Left renal pelvis (tissue), 4 donors: ENCODE measurements around the gene CACNA1B. TPM values are rescaled to one million over a fixed set of nuclear protein-coding genes. Genes with fewer than 3 reads are reported as not detected.
"Not testable (repeated sequence)": the region's sequence is repeated elsewhere in the genome, so short reads cannot be mapped to it uniquely, and the experiment has no call there.

Experiments used
- DNase-seq, 4 donors: peaks; one replicate each; pipeline ENCODE4 v3.0.0-alpha.2; 2013; ENCODE audit warnings: low read depth in 4 of 4, low spot score in 3 of 4
- polyA plus RNA-seq, 4 donors: library from polyadenylated mRNA; unstranded; fragments of 120-200 nt; gene quantifications; one replicate each; pipeline ENCODE4 v1.2.1, GENCODE V29; 2013; ENCODE audit not compliant: insufficient read length in 4 of 4

Gene CACNA1B
- polyA plus RNA-seq, 4 donors, result 0.10 to 0.70 (median 0.27) TPM

DNA sequence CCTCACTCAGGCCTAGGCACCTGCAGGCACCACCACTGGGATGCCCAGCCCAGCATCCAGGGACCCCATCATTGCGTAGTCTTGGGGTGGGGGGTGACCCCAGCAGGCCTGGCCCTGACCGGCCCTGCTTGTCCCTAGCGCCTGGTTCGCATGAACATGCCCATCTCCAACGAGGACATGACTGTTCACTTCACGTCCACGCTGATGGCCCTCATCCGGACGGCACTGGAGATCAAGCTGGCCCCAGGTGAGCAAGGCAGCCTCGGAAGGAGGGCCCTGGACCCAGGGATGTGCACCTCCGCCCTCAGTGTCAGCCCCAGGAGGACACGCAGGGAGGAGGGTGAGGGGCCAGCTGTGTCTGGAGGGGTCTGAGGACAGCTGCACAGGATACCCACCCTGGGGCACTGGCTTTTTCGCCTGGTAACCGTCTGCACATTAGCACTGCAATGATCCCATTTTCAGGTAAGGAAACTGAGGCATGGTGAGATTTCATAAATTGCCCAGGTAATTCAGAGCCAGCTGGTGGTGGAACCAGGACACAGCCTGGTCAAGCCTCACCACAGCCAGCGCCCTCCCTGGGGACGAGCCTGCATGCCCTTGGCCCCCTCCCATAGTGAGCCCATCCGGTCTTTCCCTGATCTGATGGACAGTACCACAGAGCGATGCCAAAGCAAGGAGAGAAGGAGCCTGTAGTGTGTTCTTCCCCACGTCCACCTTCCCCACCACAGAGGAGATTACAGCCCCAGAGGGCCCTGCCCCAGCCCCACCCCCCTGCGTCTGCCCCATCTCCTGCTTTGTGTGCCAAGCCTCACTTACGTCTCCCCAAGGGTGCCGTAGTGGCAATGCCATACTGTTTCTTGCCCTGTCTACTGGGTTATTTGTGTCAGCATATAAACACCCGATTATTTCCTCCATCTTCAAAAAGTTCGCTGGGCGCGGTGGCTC lies 228.3 kb downstream of the CACNA1B start:
- DNase-seq, result no peak

- DNase-seq, result not testable (repeated sequence)
Observed at GRCh38 chr9:138107039-138107438, 229.5 kb downstream of the CACNA1B start.

DNA sequence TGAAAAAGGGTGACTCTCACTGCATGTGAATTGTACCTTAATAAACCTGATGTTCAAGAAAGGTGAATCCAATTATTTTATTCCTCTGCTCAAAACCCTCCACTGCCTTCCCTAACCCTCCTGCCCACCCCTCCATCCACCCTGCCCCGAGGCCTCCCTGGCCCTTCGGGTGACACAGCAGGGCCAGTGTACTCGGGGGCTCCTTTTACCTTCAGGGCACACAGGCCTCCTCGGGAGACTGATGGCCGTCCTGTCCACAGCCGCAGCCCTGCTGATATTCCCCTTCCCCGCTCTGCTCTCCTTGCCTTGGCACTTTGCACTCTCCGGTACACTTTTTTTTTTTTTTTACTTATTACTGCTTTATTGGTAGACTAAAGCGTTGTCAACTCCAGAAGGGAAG lies 234.0 kb downstream of the CACNA1B start:
- no peak for DNase-seq

GRCh38 chr9:138112090-138112748 lies 234.6 kb downstream of the CACNA1B start:
- no peak for DNase-seq

DNA sequence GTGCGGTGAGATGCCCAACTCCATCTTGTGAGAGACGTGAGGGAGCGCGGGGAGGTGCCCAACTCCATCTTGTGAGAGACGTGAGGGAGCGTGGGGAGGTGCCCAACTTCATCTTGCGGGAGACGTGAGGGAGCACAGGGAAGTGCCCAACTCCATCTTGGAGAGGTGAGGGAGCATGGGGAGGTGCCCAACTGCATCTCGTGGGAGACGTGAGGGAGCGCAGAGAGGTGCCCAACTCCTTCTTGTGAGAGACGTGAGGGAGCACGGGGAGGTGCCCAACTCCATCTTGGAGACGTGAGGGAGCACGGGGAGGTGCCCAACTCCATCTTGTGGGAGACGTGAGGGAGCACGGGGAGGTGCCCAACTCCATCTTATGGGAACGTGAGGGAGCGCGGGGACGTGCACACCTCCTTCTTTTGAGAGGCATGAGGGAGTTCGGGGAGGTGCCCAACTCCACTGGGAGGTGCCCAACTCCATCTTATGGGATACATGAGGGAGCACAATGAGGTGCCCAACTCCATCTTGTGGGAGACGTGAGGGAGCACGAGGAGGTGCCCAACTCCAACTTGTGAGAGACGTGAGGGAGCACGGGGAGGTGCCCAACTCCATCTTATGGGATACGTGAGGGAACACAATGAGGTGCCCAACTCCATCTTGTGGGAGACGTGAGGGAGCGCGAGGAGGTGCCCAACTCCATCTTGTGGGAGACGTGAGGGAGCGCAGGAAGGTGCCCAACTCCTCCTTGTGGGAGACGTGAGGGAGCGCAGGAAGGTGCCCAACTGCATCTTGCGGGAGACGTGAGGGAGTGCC lies 235.4 kb downstream of the CACNA1B start:
- DNase-seq, result no peak

DNA sequence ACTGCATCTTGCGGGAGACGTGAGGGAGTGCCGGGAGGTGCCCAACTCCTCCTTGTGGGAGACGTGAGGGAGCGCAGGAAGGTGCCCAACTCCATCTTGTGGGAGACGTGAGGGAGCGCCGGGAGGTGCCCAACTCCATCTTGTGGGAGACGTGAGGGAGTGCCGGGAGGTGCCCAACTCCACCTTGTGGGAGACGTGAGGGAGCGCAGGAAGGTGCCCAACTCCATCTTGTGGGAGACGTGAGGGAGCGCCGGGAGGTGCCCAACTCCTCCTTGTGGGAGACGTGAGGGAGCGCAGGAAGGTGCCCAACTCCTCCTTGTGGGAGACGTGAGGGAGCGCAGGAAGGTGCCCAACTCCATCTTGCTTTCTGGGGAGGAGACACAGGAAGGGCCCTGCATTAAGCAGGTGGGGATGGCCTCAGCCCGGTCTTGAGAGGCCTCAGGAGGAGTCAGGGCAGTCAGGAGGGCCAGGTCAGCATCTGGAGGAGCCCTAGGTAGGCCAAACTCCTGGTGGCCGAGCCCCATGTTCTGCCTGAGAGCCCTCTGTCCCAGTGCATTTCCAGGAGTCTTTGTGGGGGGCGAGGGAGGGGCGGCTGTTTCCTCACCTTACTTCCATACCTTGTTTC lies 236.2 kb downstream of the CACNA1B start:
- not testable (repeated sequence) for DNase-seq

- no peak for DNase-seq
Observed at GRCh38 chr9:138114501-138115245, 237.1 kb downstream of the CACNA1B start.

DNA sequence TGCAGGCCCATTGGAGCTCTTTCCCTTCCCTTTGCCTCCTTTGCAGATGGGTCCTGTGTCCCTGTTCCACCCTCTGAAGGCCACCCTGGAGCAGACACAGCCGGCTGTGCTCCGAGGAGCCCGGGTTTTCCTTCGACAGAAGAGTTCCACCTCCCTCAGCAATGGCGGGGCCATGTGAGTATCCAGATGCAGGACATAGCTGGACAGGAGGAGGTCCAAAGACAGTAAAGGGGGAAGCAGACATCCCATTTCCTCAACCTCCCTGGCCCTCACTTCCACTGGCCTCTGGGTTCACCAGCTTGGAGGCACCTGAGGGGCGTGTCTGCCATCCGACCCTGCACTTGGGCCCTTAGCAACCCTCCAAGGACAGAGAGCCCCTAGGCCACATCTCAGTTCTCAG lies 237.9 kb downstream of the CACNA1B start:
- no peak for DNase-seq

DNA sequence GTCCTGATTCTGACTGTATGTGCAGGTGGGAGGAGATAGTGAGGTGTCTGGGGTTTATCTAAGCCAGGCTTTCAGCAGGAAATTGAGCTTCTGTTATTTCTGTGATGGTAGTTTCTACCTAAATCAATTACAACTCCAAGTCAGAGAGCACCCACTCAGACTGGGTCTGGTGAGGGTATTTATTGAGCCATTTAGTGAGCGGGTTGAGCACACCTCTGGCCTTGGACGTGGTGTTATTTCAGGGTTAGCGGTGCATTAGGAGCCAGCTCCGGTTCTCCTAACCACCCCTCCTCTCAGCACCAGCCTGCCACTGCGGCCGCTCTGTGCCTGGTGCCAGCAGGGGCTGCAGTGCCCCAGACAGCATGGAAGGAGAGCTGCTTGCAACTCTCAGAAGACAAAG lies 238.9 kb downstream of the CACNA1B start:
- no peak for DNase-seq

DNA sequence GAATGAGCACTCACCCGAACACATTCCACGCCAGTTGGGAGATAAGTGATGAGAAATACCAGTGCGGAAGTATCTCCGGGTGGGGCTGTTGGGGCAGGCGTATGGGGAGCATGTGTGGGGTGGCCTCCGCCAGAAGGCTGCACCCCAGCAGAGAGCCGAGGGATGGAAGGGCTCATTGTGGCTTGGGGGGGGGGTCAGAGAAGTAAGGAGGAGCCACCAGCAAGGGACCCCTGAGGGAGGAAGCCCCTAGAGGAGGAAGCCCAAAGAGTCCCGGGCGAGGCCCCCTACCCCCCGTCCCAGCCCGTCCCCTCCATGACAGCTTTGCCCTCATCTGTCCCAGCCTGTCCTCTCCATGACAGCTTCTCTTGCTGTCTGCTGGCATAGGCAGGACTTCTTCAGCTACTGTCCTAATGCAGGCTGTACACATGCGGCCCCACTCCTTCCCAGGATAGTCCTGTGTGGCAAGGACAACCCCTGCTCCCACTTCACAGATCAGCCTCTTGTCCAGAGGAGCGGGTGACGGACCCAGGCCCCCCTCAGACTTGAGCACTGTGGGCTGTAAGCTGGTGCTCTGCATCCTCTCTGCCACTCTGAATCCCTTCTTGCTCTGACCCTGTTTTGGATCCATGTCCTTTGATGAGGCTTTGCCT lies 239.6 kb downstream of the CACNA1B start:
- no peak for DNase-seq

- DNase-seq, result no peak
Observed at GRCh38 chr9:138117836-138118235, 240.3 kb downstream of the CACNA1B start.

DNA sequence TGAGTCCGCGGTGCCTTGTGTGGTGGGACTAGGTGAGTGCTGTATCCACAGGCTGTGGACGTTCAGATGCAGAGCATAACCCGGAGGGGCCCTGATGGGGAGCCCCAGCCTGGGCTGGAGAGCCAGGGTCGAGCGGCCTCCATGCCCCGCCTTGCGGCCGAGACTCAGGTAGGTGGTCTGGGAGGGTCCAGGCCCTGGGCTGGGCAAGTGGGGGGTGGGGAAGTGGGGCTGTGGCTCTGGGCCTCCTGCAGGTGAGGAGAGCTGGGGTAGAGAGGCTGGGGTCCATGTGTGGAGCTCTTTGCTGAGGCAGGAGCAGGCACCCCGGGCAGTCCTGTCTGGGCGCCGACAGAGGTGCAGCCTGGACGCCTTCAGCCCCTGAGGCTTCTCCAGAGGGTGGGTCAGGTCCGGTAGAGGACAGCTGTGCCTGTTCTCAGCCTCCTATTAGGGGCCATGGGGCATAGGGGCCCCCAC lies 241.1 kb downstream of the CACNA1B start:
- DNase-seq, result no peak

GRCh38 chr9:138119202-138120027 lies 241.8 kb downstream of the CACNA1B start:
- no peak for DNase-seq

DNA sequence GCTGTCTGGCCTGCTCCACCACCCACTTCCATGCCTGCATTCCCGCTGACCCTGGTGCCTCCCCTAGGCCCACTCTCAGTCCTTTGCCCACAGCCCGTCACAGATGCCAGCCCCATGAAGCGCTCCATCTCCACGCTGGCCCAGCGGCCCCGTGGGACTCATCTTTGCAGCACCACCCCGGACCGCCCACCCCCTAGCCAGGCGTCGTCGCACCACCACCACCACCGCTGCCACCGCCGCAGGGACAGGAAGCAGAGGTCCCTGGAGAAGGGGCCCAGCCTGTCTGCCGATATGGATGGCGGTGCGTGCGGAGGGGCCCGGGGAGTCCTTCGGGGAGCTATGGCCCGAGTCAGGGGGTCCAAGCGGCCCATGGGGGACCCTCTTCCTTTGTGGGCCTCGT lies 242.5 kb downstream of the CACNA1B start:
- no peak for DNase-seq

- no peak for DNase-seq
Observed at GRCh38 chr9:138120511-138121437, 243.2 kb downstream of the CACNA1B start.

DNA sequence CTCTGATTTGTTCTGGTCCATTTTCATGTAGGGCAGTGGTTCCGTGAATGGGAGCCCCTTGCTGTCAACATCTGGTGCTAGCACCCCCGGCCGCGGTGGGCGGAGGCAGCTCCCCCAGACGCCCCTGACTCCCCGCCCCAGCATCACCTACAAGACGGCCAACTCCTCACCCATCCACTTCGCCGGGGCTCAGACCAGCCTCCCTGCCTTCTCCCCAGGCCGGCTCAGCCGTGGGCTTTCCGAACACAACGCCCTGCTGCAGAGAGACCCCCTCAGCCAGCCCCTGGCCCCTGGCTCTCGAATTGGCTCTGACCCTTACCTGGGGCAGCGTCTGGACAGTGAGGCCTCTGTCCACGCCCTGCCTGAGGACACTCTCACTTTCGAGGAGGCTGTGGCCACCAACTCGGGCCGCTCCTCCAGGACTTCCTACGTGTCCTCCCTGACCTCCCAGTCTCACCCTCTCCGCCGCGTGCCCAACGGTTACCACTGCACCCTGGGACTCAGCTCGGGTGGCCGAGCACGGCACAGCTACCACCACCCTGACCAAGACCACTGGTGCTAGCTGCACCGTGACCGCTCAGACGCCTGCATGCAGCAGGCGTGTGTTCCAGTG lies 244.0 kb downstream of the CACNA1B start:
- no peak for DNase-seq

DNA sequence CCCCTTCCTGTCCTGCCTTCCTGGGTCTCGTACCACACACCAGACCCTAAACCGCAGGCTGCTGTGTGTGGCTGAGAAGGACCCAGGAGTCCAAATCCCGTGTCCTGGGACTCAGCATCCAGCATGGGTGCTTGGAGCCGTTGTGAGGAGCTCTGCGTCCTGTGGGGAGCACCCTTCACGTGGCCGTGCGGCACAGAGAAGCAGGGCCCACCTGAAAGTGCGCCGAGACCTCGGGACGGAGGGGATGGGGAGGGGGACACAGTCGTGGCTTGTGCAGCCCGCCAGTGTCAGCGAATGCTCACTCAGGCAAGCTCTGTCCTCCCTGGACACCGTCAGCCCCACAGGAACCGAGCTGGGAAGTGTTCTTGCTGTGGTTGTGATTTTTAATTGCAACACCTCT lies 244.6 kb downstream of the CACNA1B start:
- no peak for DNase-seq
